ENCODE data around the gene SYT14. TPM values are rescaled to one million over a fixed set of nuclear protein-coding genes. Genes with fewer than 3 reads are reported as not detected.
A peak's percentile ranks its signal among the peaks of the same experiment; 100 is the strongest.

The SYT14 gene
- total RNA-seq, 1 experiment from 2014 or later: 2.1 TPM

GRCh38 chr1:210132582-210132981 lies 194.6 kb downstream of the SYT14 start:
- H3K4me3 Mint-ChIP-seq (ENCODE audit: low read depth, unreplicated experiment): no peak overlapping the region
- intact Hi-C loops (cut with micrococcal nuclease; ENCODE audit: unreplicated experiment): loop anchor here (5.0 kb wide), 2 partner anchors 105 to 195 kb away; partner anchors contain the start of gene SYT14
- CTCF ChIA-PET: no interaction called here
- H3K4me1 Mint-ChIP-seq (ENCODE audit: low read depth, unreplicated experiment): no peaks in the 10 kb centered on the region
- peaks cover 2% of the 10 kb centered on the region for H3K9me3 Mint-ChIP-seq (ENCODE audit: low read depth, unreplicated experiment)
- H3K36me3 Mint-ChIP-seq (ENCODE audit: insufficient read depth, unreplicated experiment): no peaks in the 10 kb centered on the region
- H3K27ac Mint-ChIP-seq (ENCODE audit: unreplicated experiment): no peak overlapping the region
- DNase-seq: peak; percentile 31
- TF ChIP-seq, protein P1, sequence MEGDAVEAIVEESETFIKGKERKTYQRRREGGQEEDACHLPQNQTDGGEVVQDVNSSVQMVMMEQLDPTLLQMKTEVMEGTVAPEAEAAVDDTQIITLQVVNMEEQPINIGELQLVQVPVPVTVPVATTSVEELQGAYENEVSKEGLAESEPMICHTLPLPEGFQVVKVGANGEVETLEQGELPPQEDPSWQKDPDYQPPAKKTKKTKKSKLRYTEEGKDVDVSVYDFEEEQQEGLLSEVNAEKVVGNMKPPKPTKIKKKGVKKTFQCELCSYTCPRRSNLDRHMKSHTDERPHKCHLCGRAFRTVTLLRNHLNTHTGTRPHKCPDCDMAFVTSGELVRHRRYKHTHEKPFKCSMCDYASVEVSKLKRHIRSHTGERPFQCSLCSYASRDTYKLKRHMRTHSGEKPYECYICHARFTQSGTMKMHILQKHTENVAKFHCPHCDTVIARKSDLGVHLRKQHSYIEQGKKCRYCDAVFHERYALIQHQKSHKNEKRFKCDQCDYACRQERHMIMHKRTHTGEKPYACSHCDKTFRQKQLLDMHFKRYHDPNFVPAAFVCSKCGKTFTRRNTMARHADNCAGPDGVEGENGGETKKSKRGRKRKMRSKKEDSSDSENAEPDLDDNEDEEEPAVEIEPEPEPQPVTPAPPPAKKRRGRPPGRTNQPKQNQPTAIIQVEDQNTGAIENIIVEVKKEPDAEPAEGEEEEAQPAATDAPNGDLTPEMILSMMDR (IDR thresholded peaks at IDR 0.05; ENCODE audit: unreplicated experiment): no peak
- BruUV-seq (replicated peaks): no TSS peak
- H3K27me3 Mint-ChIP-seq (ENCODE audit: unreplicated experiment): no peaks in the 10 kb centered on the region

GRCh38 chr1:210143465-210144062 lies 205.5 kb downstream of the SYT14 start:
- DNase-seq: peak; percentile 84
- intact Hi-C loops (cut with micrococcal nuclease; ENCODE audit: unreplicated experiment): loop anchor here (1.0 kb wide), 2 partner anchors 168 to 257 kb away; no protein-coding TSS in a partner anchor
- no TSS peak for BruUV-seq (replicated peaks)
- H3K9me3 Mint-ChIP-seq (ENCODE audit: low read depth, unreplicated experiment): no peaks in the 10 kb centered on the region
- no peak overlapping the region for H3K4me3 Mint-ChIP-seq (ENCODE audit: low read depth, unreplicated experiment)
- H3K36me3 Mint-ChIP-seq (ENCODE audit: insufficient read depth, unreplicated experiment): no peaks in the 10 kb centered on the region
- H3K27me3 Mint-ChIP-seq (ENCODE audit: unreplicated experiment): no peaks in the 10 kb centered on the region
- no peak overlapping the region for H3K27ac Mint-ChIP-seq (ENCODE audit: unreplicated experiment)
- TF ChIP-seq, protein P1 (IDR thresholded peaks at IDR 0.05; ENCODE audit: unreplicated experiment): no peak
- no peaks in the 10 kb centered on the region for H3K4me1 Mint-ChIP-seq (ENCODE audit: low read depth, unreplicated experiment)
- CTCF ChIA-PET: interaction anchor here (0.9 to 1.4 kb wide), 4 partner anchors 91 to 217 kb away, joined by 3 to 5 read pairs (median 4); no protein-coding TSS in a partner anchor

GRCh38 chr1:210144736-210145135 lies 206.7 kb downstream of the SYT14 start:
- DNase-seq: no peak
- intact Hi-C loops (cut with micrococcal nuclease; ENCODE audit: unreplicated experiment): no loop called here
- H3K4me3 Mint-ChIP-seq (ENCODE audit: low read depth, unreplicated experiment): no peak overlapping the region
- no peaks in the 10 kb centered on the region for H3K27me3 Mint-ChIP-seq (ENCODE audit: unreplicated experiment)
- TF ChIP-seq, protein P1 (IDR thresholded peaks at IDR 0.05; ENCODE audit: unreplicated experiment): no peak
- H3K36me3 Mint-ChIP-seq (ENCODE audit: insufficient read depth, unreplicated experiment): no peaks in the 10 kb centered on the region
- BruUV-seq (replicated peaks): no TSS peak
- CTCF ChIA-PET: interaction anchor here (0.6 kb wide), 1 partner anchor 1095 kb away, joined by 3 read pairs; no protein-coding TSS in a partner anchor
- H3K9me3 Mint-ChIP-seq (ENCODE audit: low read depth, unreplicated experiment): no peaks in the 10 kb centered on the region
- H3K27ac Mint-ChIP-seq (ENCODE audit: unreplicated experiment): no peak overlapping the region
- no peaks in the 10 kb centered on the region for H3K4me1 Mint-ChIP-seq (ENCODE audit: low read depth, unreplicated experiment)

GRCh38 chr1:210151052-210151672 lies 213.1 kb downstream of the SYT14 start:
- Mint-ChIP-seq H3K4me1 (ENCODE audit: low read depth, unreplicated experiment) (peaks cover 9% of the 10 kb centered on the region), H3K27me3 (ENCODE audit: unreplicated experiment) (no peaks in the 10 kb centered on the region), H3K4me3 (ENCODE audit: low read depth, unreplicated experiment) (no peak overlapping the region), H3K27ac (ENCODE audit: unreplicated experiment) (no peak overlapping the region), H3K9me3 (ENCODE audit: low read depth, unreplicated experiment) (no peaks in the 10 kb centered on the region), H3K36me3 (ENCODE audit: insufficient read depth, unreplicated experiment) (no peaks in the 10 kb centered on the region)
- no TSS peak for BruUV-seq (replicated peaks)
- intact Hi-C loops (cut with micrococcal nuclease; ENCODE audit: unreplicated experiment): loop anchor here (5.0 kb wide), 1 partner anchor 81 kb away; the partner anchor contains the start of gene SERTAD4
- TF ChIP-seq, protein P1 (IDR thresholded peaks at IDR 0.05; ENCODE audit: unreplicated experiment): no peak
- CTCF ChIA-PET: interaction anchor here (0.6 kb wide), 3 partner anchors 12 to 277 kb away, joined by 3 to 4 read pairs (median 4); no protein-coding TSS in a partner anchor
- no peak for DNase-seq

Measured in Calu3 (cell line).